Lower leg skin (tissue), 3 donors: ENCODE measurements around the gene ALPG.

Source experiments
- POLR2A ChIP-seq, 2 donors: fragments of 450-650 bp; IDR thresholded peaks; one replicate each; pipeline ENCODE4 v1.6.1; 2016 to 2017; ENCODE audit warnings: antibody characterized with exemption in 2 of 2, mild to moderate bottlenecking in 1 of 2, moderate library complexity in 1 of 2
- TF ChIP-seq, protein P1 (sequence below), 3 donors: fragments of 450-650 bp; IDR thresholded peaks; one replicate each; pipeline ENCODE4 v1.5.1; 2016; ENCODE audit warnings: antibody characterized with exemption in 3 of 3, mild to moderate bottlenecking in 3 of 3, moderate library complexity in 2 of 3

DNA sequence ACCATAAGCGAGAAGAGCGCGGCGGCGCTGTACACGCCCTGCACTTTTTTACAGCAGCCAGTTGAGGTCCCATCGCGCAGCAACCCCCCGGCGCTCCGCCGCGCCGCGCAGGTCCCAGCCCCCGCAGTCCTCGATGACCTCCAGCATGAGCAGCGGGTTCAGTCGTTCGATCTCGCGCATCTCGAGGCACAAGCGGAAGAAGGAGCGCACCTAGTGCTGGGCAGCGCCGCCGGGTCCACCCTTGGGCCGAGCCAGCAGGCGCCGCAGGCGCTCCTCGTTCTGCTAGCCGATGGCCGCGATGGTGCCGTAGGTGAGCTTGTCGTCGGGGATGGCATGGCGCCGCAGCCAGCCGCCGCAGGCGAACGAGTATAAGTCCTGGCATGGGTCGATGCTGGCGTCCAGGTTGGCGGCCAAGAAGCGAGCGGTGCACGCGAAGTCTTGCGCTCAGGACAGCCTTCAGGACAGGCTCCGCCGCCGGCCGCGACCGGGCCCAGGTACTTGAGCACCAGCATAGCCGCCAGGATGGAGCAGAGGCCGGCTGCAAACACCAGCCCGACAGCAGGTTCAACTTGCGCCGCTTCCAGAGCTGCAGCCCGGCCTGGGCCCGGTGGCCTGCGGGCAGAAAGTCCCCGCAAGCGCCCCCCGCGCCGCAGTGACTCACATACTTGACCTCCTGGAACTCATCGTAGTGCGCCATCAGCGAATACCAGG, 19.7 kb upstream of the ALPG start:
- TF ChIP-seq, protein P1, sequence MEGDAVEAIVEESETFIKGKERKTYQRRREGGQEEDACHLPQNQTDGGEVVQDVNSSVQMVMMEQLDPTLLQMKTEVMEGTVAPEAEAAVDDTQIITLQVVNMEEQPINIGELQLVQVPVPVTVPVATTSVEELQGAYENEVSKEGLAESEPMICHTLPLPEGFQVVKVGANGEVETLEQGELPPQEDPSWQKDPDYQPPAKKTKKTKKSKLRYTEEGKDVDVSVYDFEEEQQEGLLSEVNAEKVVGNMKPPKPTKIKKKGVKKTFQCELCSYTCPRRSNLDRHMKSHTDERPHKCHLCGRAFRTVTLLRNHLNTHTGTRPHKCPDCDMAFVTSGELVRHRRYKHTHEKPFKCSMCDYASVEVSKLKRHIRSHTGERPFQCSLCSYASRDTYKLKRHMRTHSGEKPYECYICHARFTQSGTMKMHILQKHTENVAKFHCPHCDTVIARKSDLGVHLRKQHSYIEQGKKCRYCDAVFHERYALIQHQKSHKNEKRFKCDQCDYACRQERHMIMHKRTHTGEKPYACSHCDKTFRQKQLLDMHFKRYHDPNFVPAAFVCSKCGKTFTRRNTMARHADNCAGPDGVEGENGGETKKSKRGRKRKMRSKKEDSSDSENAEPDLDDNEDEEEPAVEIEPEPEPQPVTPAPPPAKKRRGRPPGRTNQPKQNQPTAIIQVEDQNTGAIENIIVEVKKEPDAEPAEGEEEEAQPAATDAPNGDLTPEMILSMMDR (IDR thresholded peaks at IDR 0.05): no peak
- TF ChIP-seq POLR2A (IDR thresholded peaks at IDR 0.05): no peak
